Lung (tissue), 12 donors: ENCODE measurements around the gene MEF2A. TPM values are rescaled to one million over a fixed set of nuclear protein-coding genes. Genes with fewer than 3 reads are reported as not detected.
A peak's percentile ranks its signal among the peaks of the same experiment; 100 is the strongest.

Experiments used
- ATAC-seq: fragments of 200-7000 bp; cut with Tn5 transposase; one replicate; pipeline ENCODE4 v1.9.1; 2020; ENCODE audit warnings: moderate number of reproducible peaks; ENCODE audit not compliant: insufficient read depth, low FRiP score
- DNase-seq, 3 donors: peaks; one replicate each; pipeline ENCODE4 v3.0.0-alpha.2; 2013 to 2017
- H3K27ac ChIP-seq, 2 donors: one replicate each; pipeline ENCODE4 v1.5.1; 2013; ENCODE audit warnings: mild to moderate bottlenecking in 2 of 2, moderate library complexity in 2 of 2, control low read depth in 1 of 2, inconsistent platforms in 1 of 2, low read depth in 1 of 2, low read length in 1 of 2
- H3K27me3 ChIP-seq, 3 donors: one replicate each; pipeline ENCODE4 v1.5.1; 2013; ENCODE audit warnings: low read length in 2 of 3; ENCODE audit not compliant: control insufficient read depth in 3 of 3, insufficient read depth in 3 of 3
- H3K36me3 ChIP-seq, 4 donors: one replicate each; pipeline ENCODE4 v1.5.1; 2013; ENCODE audit warnings: low read length in 4 of 4, mild to moderate bottlenecking in 1 of 4, moderate library complexity in 1 of 4; ENCODE audit not compliant: control insufficient read depth in 4 of 4, insufficient read depth in 4 of 4
- H3K4me1 ChIP-seq, 5 donors: one replicate each; pipeline ENCODE4 v1.5.1; 2013; ENCODE audit warnings: low read length in 5 of 5, mild to moderate bottlenecking in 2 of 5, moderate library complexity in 1 of 5; ENCODE audit not compliant: control insufficient read depth in 5 of 5, insufficient read depth in 5 of 5
- H3K4me3 ChIP-seq: one replicate; pipeline ENCODE4 v1.5.1; 2013; ENCODE audit warnings: mild to moderate bottlenecking, control low read depth, moderate library complexity
- H3K9ac ChIP-seq, 2 donors: one replicate each; pipeline ENCODE4 v1.5.1; 2013; ENCODE audit warnings: low read length in 2 of 2, control low read depth in 1 of 2; ENCODE audit not compliant: insufficient read depth in 1 of 2
- H3K9me3 ChIP-seq, 4 donors: one replicate each; pipeline ENCODE4 v1.5.1; 2013; ENCODE audit warnings: low read length in 3 of 4, mild to moderate bottlenecking in 1 of 4, moderate library complexity in 1 of 4; ENCODE audit not compliant: control insufficient read depth in 4 of 4, insufficient read depth in 3 of 4
- CTCF ChIP-seq: IDR thresholded peaks from 2 replicates; pipeline ENCODE4 v1.5.1; 2012; ENCODE audit warnings: mild to moderate bottlenecking; ENCODE audit errors: control extremely low read depth, extremely low read depth
- WGBS, 2 donors: extraction: QIAGEN DNeasy Blood & Tissue Kit; methylation state at CpG; one replicate each; pipeline ENCODE4 v1.1.7; 2013; 5-methylcytosine and 5-hydroxymethylcytosine counted together
- polyA plus RNA-seq, 2 donors: library from polyadenylated mRNA; stranded (reverse); fragments of 200-250 nt; gene quantifications; one replicate each; pipeline ENCODE4 v1.2.1, GENCODE V29; 2013
- total RNA-seq, 2 donors: library from RNA; depleted of rRNA in 1 of 2; stranded (reverse); fragments of >200 nt in 1 of 2; gene quantifications; one replicate each; pipeline ENCODE4 v1.2.1, GENCODE V29; 2014 to 2021
- donor health status: control.
- donor health status: control.
- donor health status: Bipolar disorder and iron deficiency.
- donor health status: healthy.
- donor health status: DM: yes; HTN: yes; CAD: no.

Gene MEF2A
- total and polyA plus RNA-seq, 4 donors = 26.0 to 140 (median 48.1) TPM

- TF ChIP-seq CTCF = no peak
- Histone ChIP-seq H3K4me1 (peaks cover 2 to 39% (median 16%) of the 10 kb centered on the region in 5 donors), H3K36me3 (no peaks in the 10 kb centered on the region), H3K4me3 (no peak overlapping the region), H3K9me3 (no peaks in the 10 kb centered on the region), H3K27ac (peak overlapping the region in 1 of 2 donors; percentile 40), H3K27me3 (no peaks in the 10 kb centered on the region), H3K9ac (no peak overlapping the region)
- ATAC-seq (no peak), DNase-seq (no peak)
- 88 to 90% methylated on average over 3 of the region's 3 CpGs for WGBS, 2 donors
Measured at GRCh38 chr15:99613481-99613880, 47.7 kb downstream of the MEF2A start.

GRCh38 chr15:99613887-99614647, 48.3 kb downstream of the MEF2A start:
- no peaks in the 10 kb centered on the region for H3K9me3 ChIP-seq
- peak in 2 of 3 donors; percentile 57 to 70 for DNase-seq
- no peaks in the 10 kb centered on the region for H3K36me3 ChIP-seq
- H3K27ac ChIP-seq = peak overlapping the region; percentile 11 to 74
- no peaks in the 10 kb centered on the region for H3K27me3 ChIP-seq
- no peak overlapping the region for H3K4me3 ChIP-seq
- peak; percentile 58 for ATAC-seq
- TF ChIP-seq CTCF = no peak
- WGBS, 2 donors = 60 to 78% methylated on average over 6 of the region's 6 CpGs
- peaks cover 4 to 38% (median 16%) of the 10 kb centered on the region in 5 donors for H3K4me1 ChIP-seq
- H3K9ac ChIP-seq = no peak overlapping the region

- TF ChIP-seq CTCF = no peak
- Histone ChIP-seq H3K9ac (no peak overlapping the region), H3K36me3 (no peaks in the 10 kb centered on the region), H3K27ac (peak overlapping the region; percentile 11 to 80), H3K27me3 (no peaks in the 10 kb centered on the region), H3K4me3 (no peak overlapping the region), H3K4me1 (peaks cover 6 to 42% (median 16%) of the 10 kb centered on the region in 5 donors), H3K9me3 (no peaks in the 10 kb centered on the region)
- DNase-seq = peak; percentile 18 to 61 (median 44)
- ATAC-seq = no peak
- 0 to 4% methylated on average over 1 of the region's 1 CpG for WGBS, 2 donors
Measured at GRCh38 chr15:99614749-99615288, 49.0 kb downstream of the MEF2A start.
